SK-N-SH (cell line): Measurements from ENCODE around the gene CHCHD6. TPM values are rescaled to one million over a fixed set of nuclear protein-coding genes. Genes with fewer than 3 reads are reported as not detected.
A peak's percentile ranks its signal among the peaks of the same experiment; 100 is the strongest.

ENCODE experiments used
- CTCF ChIA-PET: fragments of 300-600, 350-600 bp; formaldehyde crosslinking; extraction: SDS; loops from one replicate; lab custom pipeline; 2021; lab: Yijun Ruan, JAX
- POLR2A ChIA-PET: fragments of 350-600 bp; sonication (Branson Sonifier 250); formaldehyde crosslinking; extraction: SDS; loops from one replicate; lab custom pipeline; 2020; ENCODE audit warnings: antibody characterized with exemption, inconsistent platforms; lab: Yijun Ruan, JAX
- DNase-seq: peaks from one replicate; pipeline ENCODE4 v3.0.0; 2012
- H2AFZ ChIP-seq: fragments of 200-600 bp; sonication (generic); 2 replicates; pipeline ENCODE4 v1.8.1; 2016; ENCODE audit warnings: antibody characterized with exemption, mild to moderate bottlenecking, low read depth
- H3F3A ChIP-seq: fragments of 200-600 bp; sonication (generic); replicated peaks from 2 replicates; pipeline ENCODE3; 2016; ENCODE audit warnings: antibody characterized with exemption, mild to moderate bottlenecking; ENCODE audit not compliant: insufficient read depth
- H3K27ac ChIP-seq, 2 experiments: fragments of 200-500 bp in 1 of 2; fragments of 200-600 bp in 1 of 2; sonication (Bioruptor generic) in 1 of 2; sonication (generic), shearing (Covaris generic) in 1 of 2; 2 replicates each; pipeline versions ENCODE4 v1.5.1 to v1.6.1; 2014 to 2016; ENCODE audit warnings: low read depth in 2 of 2, inconsistent platforms in 1 of 2, low read length in 1 of 2, mild to moderate bottlenecking in 1 of 2, mixed read lengths in 1 of 2
- H3K27me3 ChIP-seq: fragments of 200-600 bp; sonication (generic), shearing (Covaris generic); 2 replicates; pipeline ENCODE4 v1.6.1; 2016; ENCODE audit warnings: mixed run types; ENCODE audit not compliant: insufficient read depth
- H3K36me3 ChIP-seq, 2 experiments: fragments of 200-500 bp in 1 of 2; fragments of 200-600 bp in 1 of 2; sonication (Bioruptor generic) in 1 of 2; sonication (generic) in 1 of 2; replicated peaks in 1 of 2; 2 replicates each; pipeline versions ENCODE3 to v1.5.1; 2014 to 2016; ENCODE audit warnings: low read length in 1 of 2, mild to moderate bottlenecking in 1 of 2; ENCODE audit not compliant: insufficient read depth in 2 of 2, control insufficient read depth in 1 of 2
- H3K4me1 ChIP-seq, 2 experiments: fragments of 200-500 bp in 1 of 2; fragments of 200-600 bp in 1 of 2; sonication (Bioruptor generic) in 1 of 2; sonication (generic), shearing (Covaris generic) in 1 of 2; 2 replicates each; pipeline versions ENCODE4 v1.5.1 to v1.6.1; 2014 to 2016; ENCODE audit warnings: low read depth in 1 of 2, low read length in 1 of 2, mixed run types in 1 of 2; ENCODE audit not compliant: insufficient read depth in 2 of 2, control insufficient read depth in 1 of 2
- H3K4me2 ChIP-seq: fragments of 200-600 bp; sonication (generic), shearing (Covaris generic); 2 replicates; pipeline ENCODE4 v1.6.1; 2017; ENCODE audit warnings: mixed run types
- H3K4me3 ChIP-seq, 2 experiments: fragments of 200-500 bp in 1 of 2; fragments of 200-600 bp in 1 of 2; sonication (Bioruptor generic) in 1 of 2; sonication (generic), shearing (Covaris generic) in 1 of 2; 2 replicates each; pipeline versions ENCODE4 v1.5.1 to v1.8.1; 2014 to 2016; ENCODE audit warnings: low read depth in 2 of 2, inconsistent platforms in 1 of 2, low read length in 1 of 2, mild to moderate bottlenecking in 1 of 2, mixed read lengths in 1 of 2, moderate library complexity in 1 of 2
- H3K79me2 ChIP-seq: fragments of 200-600 bp; sonication (generic); 2 replicates; pipeline ENCODE4 v1.8.1; 2017; ENCODE audit warnings: mild to moderate bottlenecking; ENCODE audit not compliant: insufficient read depth
- H3K9ac ChIP-seq: fragments of 200-600 bp; sonication (generic); 2 replicates; pipeline ENCODE4 v1.6.1; 2017; ENCODE audit warnings: mixed run types
- H3K9me2 ChIP-seq: fragments of 200-600 bp; sonication (generic); 2 replicates; pipeline ENCODE4 v1.6.1; 2017; ENCODE audit warnings: mixed run types
- H3K9me3 ChIP-seq: fragments of 200-600 bp; sonication (generic); 2 replicates; pipeline ENCODE4 v1.6.1; 2017; ENCODE audit warnings: mixed run types, mild to moderate bottlenecking, moderate library complexity
- H4K20me1 ChIP-seq: fragments of 200-600 bp; sonication (generic); 2 replicates; pipeline ENCODE4 v1.6.1; 2017; ENCODE audit warnings: mild to moderate bottlenecking, mixed run types; ENCODE audit not compliant: insufficient read depth
- CHD2 ChIP-seq: fragments of 150-350 bp; IDR thresholded peaks from 2 replicates; pipeline ENCODE4 v1.6.1; 2018; ENCODE audit warnings: low read length; ENCODE audit not compliant: partially characterized antibody
- CTCF ChIP-seq: fragments of 200-600 bp; sonication (generic); IDR thresholded peaks from 2 replicates; pipeline ENCODE4 v1.6.1; 2017; ENCODE audit warnings: antibody characterized with exemption, mild to moderate bottlenecking, moderate library complexity
- EP300 ChIP-seq, 2 experiments: IDR thresholded peaks; 2 replicates each; pipeline versions ENCODE4 v1.4.0 to v1.6.1; 2012; ENCODE audit warnings: borderline replicate concordance in 1 of 2, low read depth in 1 of 2, low read length in 1 of 2
- GABPA ChIP-seq: IDR thresholded peaks from 2 replicates; pipeline ENCODE4 v1.4.0; 2012; ENCODE audit warnings: low read depth, mild to moderate bottlenecking
- GATA2 ChIP-seq: sonication (generic); formaldehyde crosslinking; IDR thresholded peaks from 2 replicates; pipeline ENCODE4 v1.5.0; 2020; ENCODE audit warnings: mild to moderate bottlenecking, missing genetic modification reagents
- JUND ChIP-seq: IDR thresholded peaks from 2 replicates; pipeline ENCODE4 v1.4.0; 2012
- NRF1 ChIP-seq: IDR thresholded peaks from 2 replicates; pipeline ENCODE4 v1.6.1; 2012; ENCODE audit warnings: low read depth, mild to moderate bottlenecking, low read length
- PBX3 ChIP-seq: IDR thresholded peaks from 2 replicates; pipeline ENCODE4; 2012
- RCOR1 ChIP-seq: fragments of 150-350 bp; IDR thresholded peaks from 2 replicates; pipeline ENCODE4 v1.6.1; 2017; ENCODE audit warnings: antibody characterized with exemption, low read length
- RXRA ChIP-seq: IDR thresholded peaks from 2 replicates; pipeline ENCODE4 v1.4.0; 2012; ENCODE audit warnings: low read depth, mild to moderate bottlenecking, borderline replicate concordance
- SIN3A ChIP-seq: IDR thresholded peaks from 2 replicates; pipeline ENCODE4 v1.6.1; 2012; ENCODE audit warnings: low read depth, mild to moderate bottlenecking, low read length, moderate library complexity, borderline replicate concordance
- TEAD4 ChIP-seq: IDR thresholded peaks from 2 replicates; pipeline ENCODE4 v1.4.0; 2012; ENCODE audit warnings: mild to moderate bottlenecking, borderline replicate concordance; ENCODE audit not compliant: insufficient read depth
- USF1 ChIP-seq: IDR thresholded peaks from 2 replicates; pipeline ENCODE4 v1.4.0; 2012; ENCODE audit warnings: low read depth, borderline replicate concordance
- WGBS: methylation state at CpG from one replicate; pipeline ENCODE4 v1.1.6; 2017; ENCODE audit warnings: low lambda C conversion rate; 5-methylcytosine and 5-hydroxymethylcytosine counted together
- polyA plus RNA-seq, 3 experiments: library from polyadenylated mRNA; depleted of rRNA; stranded (reverse); fragments of >200 nt; gene quantifications; 2 replicates each; pipeline ENCODE4 v1.2.3, GENCODE V29; 2012

The CHCHD6 gene
- polyA plus RNA-seq, 1 of the 3 experiments (the other 2 are of a cell fraction), result 42.5 TPM

GRCh38 chr3:126983653-126984390, 279.8 kb downstream of the CHCHD6 start:
- WGBS, result 0% methylated on average over 15 of the region's 61 CpGs
- Histone ChIP-seq H3K36me3 (peaks cover 0 to 6% of the 10 kb centered on the region in 2 experiments), H2AFZ (0 out of 2 replicates have a peak overlapping the region, but pooled peaks have one; percentile 35), H3K9me2 (no peaks in the 10 kb centered on the region), H3K9ac (peak overlapping the region; percentile 86), H3K27me3 (no peaks in the 10 kb centered on the region), H3K4me1 (peaks cover 10 to 41% of the 10 kb centered on the region in 2 experiments; a peak in 2 of 4 replicates), H3K4me3 (peak overlapping the region; percentile 84 to 89), H3K79me2 (peaks cover 54% of the 10 kb centered on the region), H3K4me2 (peak overlapping the region; percentile 96), H4K20me1 (peaks cover 49% of the 10 kb centered on the region), H3F3A (no peaks in the 10 kb centered on the region), H3K27ac (peak overlapping the region in 1 of 2 experiments; percentile 53; a peak in 1 of 4 replicates), H3K9me3 (no peaks in the 10 kb centered on the region)
- ChIA-PET POLR2A (no interaction called here), CTCF (interaction anchor here (0.9 to 11.4 kb wide), 18 partner anchors 9 to 564 kb away, joined by 3 to 163 read pairs (median 9); no protein-coding TSS in a partner anchor)
- peak; percentile 78 for DNase-seq
- TF ChIP-seq GABPA (no peak), PBX3 (no peak), RCOR1 (no peak), EP300 (IDR thresholded peaks at IDR 0.05; ENCODE audit: borderline replicate concordance in 1 of 2, low read depth in 1 of 2, low read length in 1 of 2) (no peak), NRF1 (no peak), CTCF (no peak), SIN3A (no peak), TEAD4 (no peak), CHD2 (no peak), RXRA (no peak), GATA2 (CRISPR knock-in tag) (no peak)

DNA sequence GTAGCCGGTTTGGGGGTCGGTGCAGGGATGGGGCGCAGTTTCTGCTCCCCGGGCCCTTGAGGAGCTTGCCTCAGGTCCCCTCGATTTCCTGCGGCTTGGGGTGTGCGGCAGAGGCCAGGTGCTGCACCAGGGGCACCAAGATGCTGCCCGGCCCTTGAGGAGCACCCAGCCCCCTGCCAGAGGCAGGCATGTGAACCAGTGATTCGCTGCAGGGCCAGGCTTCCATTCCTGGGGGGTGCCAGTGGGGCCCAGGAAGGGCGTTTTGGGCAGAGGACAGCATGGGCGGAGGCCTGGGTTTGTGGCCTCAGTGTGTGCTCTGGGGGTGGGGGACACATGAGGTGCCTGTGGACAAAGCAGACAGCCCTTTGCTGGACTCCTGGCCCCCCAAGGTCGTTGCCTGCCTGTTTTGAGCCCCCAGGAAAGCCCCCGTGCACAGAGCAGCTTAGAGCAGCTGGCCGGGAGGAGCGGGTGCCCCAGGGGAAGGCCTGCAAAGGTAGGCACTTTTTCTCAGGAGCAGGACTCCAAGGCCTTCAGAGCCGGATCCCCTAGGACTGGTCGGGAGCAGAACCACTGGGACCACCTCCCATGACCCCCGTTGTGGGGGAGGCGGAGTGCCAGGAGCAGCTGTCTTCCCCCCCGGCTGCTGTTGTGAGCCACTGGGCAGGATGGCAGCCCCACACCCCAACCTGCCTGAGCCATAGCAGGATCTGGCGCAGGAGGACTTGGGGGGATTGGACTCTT, 280.5 kb downstream of the CHCHD6 start:
- Histone ChIP-seq H3K36me3 (peaks cover 0 to 12% of the 10 kb centered on the region in 2 experiments), H3K9me3 (no peaks in the 10 kb centered on the region), H3K9me2 (no peaks in the 10 kb centered on the region), H3K79me2 (peaks cover 61% of the 10 kb centered on the region), H3K27me3 (no peaks in the 10 kb centered on the region), H3K4me2 (peak overlapping the region; percentile 96), H2AFZ (no peak overlapping the region), H3K4me1 (peaks cover 10 to 41% of the 10 kb centered on the region in 2 experiments; a peak in 2 of 4 replicates), H3K9ac (peak overlapping the region; percentile 86; the same call in 1 of the 2 replicates), H3K4me3 (peak overlapping the region; percentile 84 to 89), H3F3A (no peaks in the 10 kb centered on the region), H3K27ac (peak overlapping the region in 1 of 2 experiments; percentile 28; a peak in 1 of 4 replicates), H4K20me1 (peaks cover 57% of the 10 kb centered on the region)
- CTCF ChIA-PET, result interaction anchor here (0.6 to 11.4 kb wide), 31 partner anchors 8 to 566 kb away, joined by 3 to 163 read pairs (median 6); no protein-coding TSS in a partner anchor
- TF ChIP-seq USF1, result no peak
- no peak for TF ChIP-seq TEAD4
- no peak for TF ChIP-seq JUND
- WGBS, result 40% methylated on average over 1 of the region's 21 CpGs
- POLR2A ChIA-PET, result no interaction called here
- DNase-seq, result no peak
